ENCODE measurements around the gene ATP4A. TPM values are rescaled to one million over a fixed set of nuclear protein-coding genes. Genes with fewer than 3 reads are reported as not detected.

Gene ATP4A
- total RNA-seq, 1 experiment from 2014 or later: 0.37 TPM

DNA sequence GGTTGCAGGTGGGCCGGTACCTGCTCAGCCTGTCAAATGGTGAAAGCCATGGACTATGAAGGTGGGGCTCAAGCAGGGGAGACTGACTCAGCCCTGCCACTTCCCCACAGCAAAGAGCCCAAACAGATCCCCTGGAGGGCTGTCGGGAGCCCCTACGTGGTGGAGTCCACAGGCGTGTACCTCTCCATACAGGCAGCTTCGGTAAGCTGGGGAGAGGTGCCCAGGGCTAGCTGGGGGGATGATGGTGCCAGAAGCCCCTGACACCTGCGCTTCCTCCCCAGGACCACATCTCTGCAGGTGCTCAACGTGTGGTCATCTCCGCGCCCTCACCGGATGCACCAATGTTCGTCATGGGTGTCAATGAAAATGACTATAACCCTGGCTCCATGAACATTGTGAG, 21.2 kb downstream of the ATP4A start:
- no peaks in the 10 kb centered on the region for H3K27me3 ChIP-seq (ENCODE audit: low read length)
- no peak overlapping the region for H3K4me2 ChIP-seq (ENCODE audit: low read depth, low read length, poor library complexity, severe bottlenecking)
- no peak overlapping the region for H3K4me3 ChIP-seq (ENCODE audit: low read length)
- H3K9ac ChIP-seq (ENCODE audit: low read length): no peak overlapping the region
- no peaks in the 10 kb centered on the region for H3K36me3 ChIP-seq (ENCODE audit: insufficient read depth, low read length)
- no peak overlapping the region for H3K27ac ChIP-seq (ENCODE audit: low read length)
- H4K20me1 ChIP-seq (ENCODE audit: insufficient read depth, low read depth, low read length): peaks cover 17% of the 10 kb centered on the region
- DNase-seq: no peak
- no peaks in the 10 kb centered on the region for H3K9me3 ChIP-seq (ENCODE audit: low read length)
- no peaks in the 10 kb centered on the region for H3K9me2 ChIP-seq (replicated peaks; ENCODE audit: insufficient read depth, low read length)
- H2AFZ ChIP-seq (ENCODE audit: low read length): no peak overlapping the region
- H3K79me2 ChIP-seq (ENCODE audit: low read length): peaks cover 32% of the 10 kb centered on the region
- peaks cover 20% of the 10 kb centered on the region for H3K4me1 ChIP-seq (ENCODE audit: low read length)

DNA sequence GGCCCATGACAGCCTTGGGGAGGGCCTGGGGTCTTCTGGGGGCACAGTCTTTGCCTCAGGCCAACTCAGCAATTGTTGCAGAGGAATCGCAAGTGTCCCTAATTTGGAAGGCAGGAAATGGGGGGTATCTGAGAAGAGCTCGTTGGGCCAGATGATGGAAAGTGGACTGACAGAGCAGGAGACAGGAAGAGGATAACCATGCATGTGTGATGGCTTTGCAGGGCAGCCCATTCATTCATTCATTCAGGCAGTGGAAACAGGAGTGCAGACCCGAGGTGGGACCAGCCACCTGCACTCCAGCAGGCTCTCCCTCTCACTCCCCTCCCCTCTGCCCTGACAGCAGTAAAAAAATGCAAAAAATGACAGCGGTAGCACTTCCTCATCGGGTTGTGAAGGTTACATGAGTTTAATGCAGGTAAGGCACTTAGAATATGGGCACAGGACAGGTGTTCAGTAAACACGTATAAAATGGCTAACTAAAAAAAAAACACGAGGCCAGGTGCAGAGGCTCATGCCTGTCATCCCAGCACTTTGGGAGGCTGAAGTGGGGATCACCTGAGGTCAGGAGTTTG, 23.0 kb downstream of the ATP4A start:
- Histone ChIP-seq H3K4me3 (ENCODE audit: low read length) (no peak overlapping the region), H3K9me2 (replicated peaks; ENCODE audit: insufficient read depth, low read length) (no peaks in the 10 kb centered on the region), H3K4me2 (ENCODE audit: low read depth, low read length, poor library complexity, severe bottlenecking) (no peak overlapping the region), H3K36me3 (ENCODE audit: insufficient read depth, low read length) (no peaks in the 10 kb centered on the region), H3K27ac (ENCODE audit: low read length) (no peak overlapping the region), H2AFZ (ENCODE audit: low read length) (no peak overlapping the region), H3K9ac (ENCODE audit: low read length) (no peak overlapping the region), H4K20me1 (ENCODE audit: insufficient read depth, low read depth, low read length) (peaks cover 17% of the 10 kb centered on the region), H3K9me3 (ENCODE audit: low read length) (no peaks in the 10 kb centered on the region), H3K79me2 (ENCODE audit: low read length) (peaks cover 15% of the 10 kb centered on the region), H3K27me3 (ENCODE audit: low read length) (no peaks in the 10 kb centered on the region), H3K4me1 (ENCODE audit: low read length) (peaks cover 13% of the 10 kb centered on the region)
- DNase-seq: no peak

DNA sequence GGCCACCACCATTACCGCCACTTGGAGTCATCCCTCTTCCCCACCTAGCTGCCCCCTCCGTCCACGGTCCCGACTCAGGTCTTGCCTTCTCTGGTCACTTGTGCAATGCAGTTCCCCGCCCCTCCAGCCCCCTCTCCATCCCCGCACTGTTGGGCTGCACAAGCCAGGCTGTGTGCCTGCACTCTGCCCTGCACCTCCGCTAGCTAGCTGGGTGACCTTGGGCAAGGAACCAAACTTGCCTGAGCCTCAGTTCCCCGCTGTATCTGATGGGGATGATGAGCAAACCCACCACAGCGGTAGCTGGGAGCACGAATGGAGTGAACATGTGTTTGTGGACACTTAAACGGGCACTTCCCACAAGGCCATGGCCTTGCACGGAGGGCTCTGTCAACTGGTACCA, 23.6 kb downstream of the ATP4A start:
- no peak overlapping the region for H3K27ac ChIP-seq (ENCODE audit: low read length)
- no peak for DNase-seq
- no peak overlapping the region for H3K9ac ChIP-seq (ENCODE audit: low read length)
- H3K9me2 ChIP-seq (replicated peaks; ENCODE audit: insufficient read depth, low read length): no peaks in the 10 kb centered on the region
- no peaks in the 10 kb centered on the region for H3K36me3 ChIP-seq (ENCODE audit: insufficient read depth, low read length)
- H2AFZ ChIP-seq (ENCODE audit: low read length): no peak overlapping the region
- no peak overlapping the region for H3K4me2 ChIP-seq (ENCODE audit: low read depth, low read length, poor library complexity, severe bottlenecking)
- H4K20me1 ChIP-seq (ENCODE audit: insufficient read depth, low read depth, low read length): peaks cover 19% of the 10 kb centered on the region
- no peaks in the 10 kb centered on the region for H3K9me3 ChIP-seq (ENCODE audit: low read length)
- no peaks in the 10 kb centered on the region for H3K27me3 ChIP-seq (ENCODE audit: low read length)
- H3K4me3 ChIP-seq (ENCODE audit: low read length): no peak overlapping the region
- H3K79me2 ChIP-seq (ENCODE audit: low read length): peaks cover 11% of the 10 kb centered on the region
- H3K4me1 ChIP-seq (ENCODE audit: low read length): peaks cover 13% of the 10 kb centered on the region

DNA sequence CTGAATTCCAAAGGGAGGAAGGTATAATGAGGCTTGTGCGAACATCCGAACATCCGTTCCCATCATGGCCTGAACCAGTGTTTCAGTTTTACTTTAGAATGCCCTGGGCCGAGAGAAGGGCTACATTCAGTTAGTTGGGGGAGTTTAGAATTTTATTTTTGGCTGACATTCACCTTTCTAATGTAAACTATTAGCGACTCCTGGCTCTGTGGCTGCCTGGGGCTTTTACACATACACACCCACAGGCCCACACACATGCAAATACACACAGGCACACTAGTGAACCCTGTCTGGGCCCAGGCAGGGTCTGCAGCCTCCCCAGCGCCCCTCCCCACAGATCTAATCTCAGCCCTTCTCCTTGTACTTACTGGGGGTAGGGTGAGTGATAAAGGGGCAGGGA, 24.1 kb downstream of the ATP4A start:
- H2AFZ ChIP-seq (ENCODE audit: low read length): no peak overlapping the region
- H3K9ac ChIP-seq (ENCODE audit: low read length): no peak overlapping the region
- DNase-seq: no peak
- H3K27ac ChIP-seq (ENCODE audit: low read length): no peak overlapping the region
- H3K4me2 ChIP-seq (ENCODE audit: low read depth, low read length, poor library complexity, severe bottlenecking): no peak overlapping the region
- no peaks in the 10 kb centered on the region for H3K36me3 ChIP-seq (ENCODE audit: insufficient read depth, low read length)
- H4K20me1 ChIP-seq (ENCODE audit: insufficient read depth, low read depth, low read length): peaks cover 17% of the 10 kb centered on the region
- H3K4me3 ChIP-seq (ENCODE audit: low read length): no peak overlapping the region
- no peaks in the 10 kb centered on the region for H3K9me3 ChIP-seq (ENCODE audit: low read length)
- no peaks in the 10 kb centered on the region for H3K27me3 ChIP-seq (ENCODE audit: low read length)
- H3K9me2 ChIP-seq (replicated peaks; ENCODE audit: insufficient read depth, low read length): no peaks in the 10 kb centered on the region
- peaks cover 6% of the 10 kb centered on the region for H3K79me2 ChIP-seq (ENCODE audit: low read length)
- peaks cover 8% of the 10 kb centered on the region for H3K4me1 ChIP-seq (ENCODE audit: low read length)

DNA sequence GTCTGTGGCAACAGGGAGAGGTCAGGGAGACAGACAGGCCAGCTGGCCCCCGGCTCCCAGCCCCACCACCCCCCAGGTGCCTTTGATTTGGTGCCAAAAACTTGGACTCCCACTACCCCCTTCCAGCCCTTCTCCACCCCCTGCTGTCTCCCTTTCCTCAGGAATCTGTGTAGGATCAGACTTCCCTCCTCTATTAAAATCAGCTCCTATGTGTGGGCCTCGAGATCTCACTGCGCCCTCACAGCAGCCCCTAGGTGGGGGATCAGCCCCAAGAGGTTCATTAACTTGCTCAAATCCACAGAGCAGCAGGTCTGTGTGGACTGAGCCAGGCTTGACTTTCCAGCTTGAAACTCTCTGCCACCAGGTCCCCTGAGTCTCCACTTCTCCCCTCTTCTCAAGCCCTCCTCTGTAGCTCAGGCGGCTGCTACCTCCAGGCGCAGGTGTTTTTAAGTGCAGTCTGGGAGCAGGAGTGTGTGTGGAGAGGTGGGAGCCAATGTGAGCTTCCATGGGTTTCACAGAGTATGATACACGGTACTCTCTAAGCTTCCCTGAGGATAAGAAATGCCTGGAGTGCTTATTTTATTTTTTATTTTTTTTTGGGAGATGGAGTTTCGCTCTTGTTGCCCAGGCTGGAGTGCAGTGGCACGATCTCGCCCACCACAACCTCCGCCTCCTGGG, 28.5 kb downstream of the ATP4A start:
- DNase-seq: no peak
- Histone ChIP-seq H3K27ac (ENCODE audit: low read length) (no peak overlapping the region), H3K9ac (ENCODE audit: low read length) (no peak overlapping the region), H3K4me3 (ENCODE audit: low read length) (no peak overlapping the region), H4K20me1 (ENCODE audit: insufficient read depth, low read depth, low read length) (peaks cover 10% of the 10 kb centered on the region), H3K4me1 (ENCODE audit: low read length) (peaks cover 4% of the 10 kb centered on the region; the same call in 1 of the 2 replicates), H3K27me3 (ENCODE audit: low read length) (no peaks in the 10 kb centered on the region), H2AFZ (ENCODE audit: low read length) (no peak overlapping the region), H3K79me2 (ENCODE audit: low read length) (no peaks in the 10 kb centered on the region), H3K9me2 (replicated peaks; ENCODE audit: insufficient read depth, low read length) (no peaks in the 10 kb centered on the region), H3K36me3 (ENCODE audit: insufficient read depth, low read length) (no peaks in the 10 kb centered on the region), H3K4me2 (ENCODE audit: low read depth, low read length, poor library complexity, severe bottlenecking) (no peak overlapping the region), H3K9me3 (ENCODE audit: low read length) (no peaks in the 10 kb centered on the region)

DNA sequence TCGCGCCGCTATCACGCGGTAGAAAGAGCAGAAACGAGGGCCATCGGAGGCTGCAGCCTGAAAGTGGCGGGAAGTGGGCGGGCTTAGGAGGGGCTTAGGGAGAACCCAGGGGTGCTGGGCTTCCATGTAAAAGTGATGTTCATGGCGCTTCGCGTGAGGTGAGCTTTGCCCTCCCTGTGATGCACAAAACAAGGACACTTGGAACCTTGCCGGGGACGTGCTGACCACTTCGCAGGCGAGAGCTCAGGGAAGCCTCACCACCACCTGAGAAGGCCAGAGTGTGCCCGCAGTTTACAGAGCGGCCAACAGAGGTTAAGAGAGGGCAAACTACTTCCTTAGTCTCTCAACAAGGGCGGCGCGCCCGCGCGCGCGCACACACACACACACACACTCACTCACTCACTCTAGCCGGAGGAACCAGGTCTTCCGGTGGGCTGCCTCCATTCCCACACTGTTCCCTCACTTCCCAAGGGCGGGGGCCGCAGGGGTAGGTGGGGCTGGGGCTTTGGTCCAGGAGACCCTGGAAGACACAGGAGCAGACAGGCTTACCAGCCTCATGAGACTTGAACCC, 29.6 kb downstream of the ATP4A start:
- Histone ChIP-seq H3K9ac (ENCODE audit: low read length) (no peak overlapping the region), H3K4me2 (ENCODE audit: low read depth, low read length, poor library complexity, severe bottlenecking) (no peak overlapping the region), H3K79me2 (ENCODE audit: low read length) (no peaks in the 10 kb centered on the region), H4K20me1 (ENCODE audit: insufficient read depth, low read depth, low read length) (0 out of 2 replicates have a peak, but pooled peaks cover 5% of the 10 kb centered on the region), H3K27me3 (ENCODE audit: low read length) (no peaks in the 10 kb centered on the region), H3K27ac (ENCODE audit: low read length) (no peak overlapping the region), H3K4me1 (ENCODE audit: low read length) (no peaks in the 10 kb centered on the region), H3K4me3 (ENCODE audit: low read length) (no peak overlapping the region), H3K9me3 (ENCODE audit: low read length) (no peaks in the 10 kb centered on the region), H2AFZ (ENCODE audit: low read length) (no peak overlapping the region), H3K9me2 (replicated peaks; ENCODE audit: insufficient read depth, low read length) (no peaks in the 10 kb centered on the region), H3K36me3 (ENCODE audit: insufficient read depth, low read length) (no peaks in the 10 kb centered on the region)
- no peak for DNase-seq

DNA sequence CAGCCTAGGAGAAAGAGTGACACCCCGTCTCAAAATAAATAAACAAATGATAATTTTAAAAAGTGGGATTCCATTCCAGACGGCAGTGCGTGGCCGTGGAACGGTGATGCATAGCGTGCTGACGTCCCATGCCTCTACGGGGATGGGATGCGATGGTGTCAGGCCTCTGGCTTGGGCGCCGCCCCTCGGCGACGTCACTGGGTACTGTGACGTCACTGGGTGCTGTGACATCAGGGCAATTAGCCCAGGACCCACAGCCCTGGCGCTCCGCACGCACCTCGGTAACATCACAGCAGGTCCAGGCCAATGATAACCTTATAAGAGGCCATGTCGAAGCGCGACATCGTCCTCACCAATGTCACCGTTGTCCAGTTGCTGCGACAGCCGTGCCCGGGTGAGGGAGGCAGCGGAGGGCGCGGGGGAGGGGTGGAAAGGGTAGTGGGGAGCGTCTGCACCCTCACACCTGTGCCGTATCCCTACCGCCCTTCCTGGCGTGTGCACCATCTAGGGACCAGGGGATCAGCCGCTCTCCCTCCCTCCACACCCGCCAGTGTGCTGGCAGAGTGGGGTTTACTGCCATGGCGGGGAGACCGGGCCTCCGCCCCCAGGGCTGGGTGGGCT, 30.1 kb downstream of the ATP4A start, which contains the start of gene GAPDHS:
TSS of gene GAPDHS (plus strand) at position 256 of the 621 bp plus-strand sequence. CDS start at position 328, 72 bp downstream.
- H3K27ac ChIP-seq (ENCODE audit: low read length): no peak within 1 kb of the TSS
- no peak within 1 kb of the TSS for H2AFZ ChIP-seq (ENCODE audit: low read length)
- no peaks in the 10 kb centered on the region for H3K36me3 ChIP-seq (ENCODE audit: insufficient read depth, low read length)

DNA sequence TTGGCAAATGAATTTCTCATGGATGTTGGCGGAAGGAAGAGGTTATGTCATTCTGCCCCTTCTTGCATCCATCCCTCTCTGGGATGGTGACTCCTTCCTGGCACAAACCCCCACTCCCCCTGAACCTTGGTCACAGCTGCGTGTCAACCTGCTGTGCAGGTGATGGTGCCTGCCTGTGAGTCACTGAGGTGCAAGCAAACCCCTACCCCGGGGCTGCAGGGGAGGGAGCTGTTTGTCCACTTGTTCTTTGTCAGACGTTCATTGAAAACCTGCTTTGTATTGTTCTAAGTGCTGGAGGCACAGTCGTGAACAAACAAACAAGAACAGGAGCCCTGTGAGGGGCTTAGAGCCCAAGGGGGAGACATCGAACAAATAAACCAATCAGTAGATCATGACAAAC, 32.2 kb downstream of the ATP4A start:
- 0 out of 2 replicates have a peak, but pooled peaks cover 5% of the 10 kb centered on the region for H4K20me1 ChIP-seq (ENCODE audit: insufficient read depth, low read depth, low read length)
- no peaks in the 10 kb centered on the region for H3K27me3 ChIP-seq (ENCODE audit: low read length)
- H3K9ac ChIP-seq (ENCODE audit: low read length): no peak overlapping the region
- no peak overlapping the region for H3K4me2 ChIP-seq (ENCODE audit: low read depth, low read length, poor library complexity, severe bottlenecking)
- H3K4me1 ChIP-seq (ENCODE audit: low read length): no peaks in the 10 kb centered on the region
- no peak overlapping the region for H2AFZ ChIP-seq (ENCODE audit: low read length)
- H3K4me3 ChIP-seq (ENCODE audit: low read length): no peak overlapping the region
- H3K79me2 ChIP-seq (ENCODE audit: low read length): no peaks in the 10 kb centered on the region
- H3K9me3 ChIP-seq (ENCODE audit: low read length): no peaks in the 10 kb centered on the region
- no peak overlapping the region for H3K27ac ChIP-seq (ENCODE audit: low read length)
- DNase-seq: no peak
- no peaks in the 10 kb centered on the region for H3K36me3 ChIP-seq (ENCODE audit: insufficient read depth, low read length)
- H3K9me2 ChIP-seq (replicated peaks; ENCODE audit: insufficient read depth, low read length): no peaks in the 10 kb centered on the region

More for the DNA sequence above, 30.1 kb downstream of the ATP4A start, which contains the start of gene GAPDHS:
- Histone ChIP-seq H3K4me1 (ENCODE audit: low read length) (no peaks in the 10 kb centered on the region), H3K9me2 (replicated peaks; ENCODE audit: insufficient read depth, low read length) (no peaks in the 10 kb centered on the region), H3K4me2 (ENCODE audit: low read depth, low read length, poor library complexity, severe bottlenecking) (no peak within 1 kb of the TSS), H4K20me1 (ENCODE audit: insufficient read depth, low read depth, low read length) (0 out of 2 replicates have a peak, but pooled peaks cover 5% of the 10 kb centered on the region), H3K79me2 (ENCODE audit: low read length) (no peaks in the 10 kb centered on the region), H3K9ac (ENCODE audit: low read length) (no peak within 1 kb of the TSS), H3K4me3 (ENCODE audit: low read length) (no peak within 1 kb of the TSS), H3K9me3 (ENCODE audit: low read length) (no peaks in the 10 kb centered on the region), H3K27me3 (ENCODE audit: low read length) (no peaks in the 10 kb centered on the region)
- DNase-seq: no peak

Data from Karpas-422 (cell line).